WTC11 (cell line): Measurements from ENCODE around the gene RNF2. TPM values are rescaled to one million over a fixed set of nuclear protein-coding genes. Genes with fewer than 3 reads are reported as not detected.

Experiments
- ATAC-seq: fragments of 200-7000 bp; cut with Tn5 transposase; 2 replicates; pipeline ENCODE4 v1.10.0; 2021; ENCODE audit warnings: mild to moderate bottlenecking, moderate library complexity
- CTCF ChIA-PET: fragments of 300-600 bp; sonication (Branson Sonifier 250); formaldehyde crosslinking; loops from one replicate; lab custom pipeline; 2021; ENCODE audit warnings: antibody characterized with exemption; lab: Charles Lee
- POLR2A ChIA-PET: fragments of 350-600 bp; sonication (Branson Sonifier 250); formaldehyde crosslinking; loops from one replicate; lab custom pipeline; 2021; ENCODE audit warnings: antibody characterized with exemption; lab: Charles Lee
- DNase-seq: peaks from one replicate; pipeline ENCODE4 v3.0.0; 2021; ENCODE audit warnings: low spot score
- H3K27ac Mint-ChIP-seq: 2 replicates; pipeline ENCODE4 v1.8.0; 2021; ENCODE audit warnings: mixed read lengths
- H3K27me3 Mint-ChIP-seq: 2 replicates; pipeline ENCODE4 v1.8.0; 2021; ENCODE audit warnings: low read depth, mild to moderate bottlenecking, moderate library complexity, mixed read lengths
- H3K36me3 Mint-ChIP-seq: 2 replicates; pipeline ENCODE4 v1.8.0; 2021; ENCODE audit warnings: mixed read lengths
- H3K4me1 Mint-ChIP-seq: 2 replicates; pipeline ENCODE4 v1.8.0; 2022; ENCODE audit warnings: mixed read lengths
- H3K4me3 Mint-ChIP-seq: 2 replicates; pipeline ENCODE4 v1.8.0; 2021; ENCODE audit warnings: mild to moderate bottlenecking, moderate library complexity, mixed read lengths
- H3K9me3 Mint-ChIP-seq: 2 replicates; pipeline ENCODE4 v1.8.0; 2021; ENCODE audit warnings: mixed read lengths
- ATF2 ChIP-seq: sonication (generic); formaldehyde crosslinking; IDR thresholded peaks from 2 replicates; pipeline ENCODE4 v1.8.1; 2022; ENCODE audit warnings: low read depth, missing genetic modification reagents, borderline replicate concordance
- ATF3 ChIP-seq: sonication (generic); formaldehyde crosslinking; conservative IDR thresholded peaks from 2 replicates; pipeline ENCODE4 v1.8.1; 2022; ENCODE audit warnings: mild to moderate bottlenecking, missing genetic modification reagents
- ATF6 ChIP-seq: sonication (generic); formaldehyde crosslinking; IDR thresholded peaks from 2 replicates; pipeline ENCODE4 v1.8.1; 2023; ENCODE audit warnings: mild to moderate bottlenecking, missing genetic modification reagents
- GABPB1 ChIP-seq: sonication (generic); formaldehyde crosslinking; IDR thresholded peaks from 2 replicates; pipeline ENCODE4 v1.8.1; 2023; ENCODE audit warnings: mild to moderate bottlenecking, missing genetic modification reagents
- IRF1 ChIP-seq: sonication (generic); formaldehyde crosslinking; IDR thresholded peaks from 2 replicates; pipeline ENCODE4 v1.8.0; 2023; ENCODE audit warnings: missing genetic modification reagents
- IRF2 ChIP-seq: sonication (generic); formaldehyde crosslinking; IDR thresholded peaks from 2 replicates; pipeline ENCODE4 v1.8.0; 2022; ENCODE audit warnings: low read depth, missing genetic modification reagents, borderline replicate concordance
- JAZF1 ChIP-seq: fragments of 250-450 bp; sonication (Bioruptor Pico); IDR thresholded peaks from 2 replicates; pipeline ENCODE4 v1.9.0; 2021; ENCODE audit warnings: moderate library complexity, mild to moderate bottlenecking, inconsistent platforms
- JUN ChIP-seq: sonication (generic); formaldehyde crosslinking; IDR thresholded peaks from 2 replicates; pipeline ENCODE4 v1.8.0; 2023; ENCODE audit warnings: mild to moderate bottlenecking, missing genetic modification reagents
- NFE2L1 ChIP-seq: sonication (generic); formaldehyde crosslinking; IDR thresholded peaks from 2 replicates; pipeline ENCODE4 v1.8.1; 2023; ENCODE audit warnings: missing genetic modification reagents
- RELA ChIP-seq: sonication (generic); formaldehyde crosslinking; IDR thresholded peaks from 2 replicates; pipeline ENCODE4 v1.8.1; 2022; ENCODE audit warnings: missing genetic modification reagents, mild to moderate bottlenecking, borderline replicate concordance
- SOX15 ChIP-seq: fragments of 250-450 bp; sonication (Bioruptor Pico); IDR thresholded peaks from 2 replicates; pipeline ENCODE4 v1.9.0; 2021; ENCODE audit warnings: mild to moderate bottlenecking
- STAT6 ChIP-seq: sonication (generic); formaldehyde crosslinking; conservative IDR thresholded peaks from 2 replicates; pipeline ENCODE4 v1.8.1; 2023; ENCODE audit warnings: mild to moderate bottlenecking, low read depth, missing genetic modification reagents, moderate library complexity
- TCF7 ChIP-seq: sonication (generic); formaldehyde crosslinking; IDR thresholded peaks from 2 replicates; pipeline ENCODE4 v1.8.0; 2022; ENCODE audit warnings: mild to moderate bottlenecking, low read depth, missing genetic modification reagents, moderate library complexity
- ZNF121 ChIP-seq: sonication (generic); formaldehyde crosslinking; IDR thresholded peaks from 2 replicates; pipeline ENCODE4 v1.8.0; 2023; ENCODE audit warnings: missing genetic modification reagents
- ZNF281 ChIP-seq: sonication (generic); formaldehyde crosslinking; IDR thresholded peaks from 2 replicates; pipeline ENCODE4 v1.8.0; 2023; ENCODE audit warnings: mild to moderate bottlenecking, missing genetic modification reagents
- ZNF512 ChIP-seq: sonication (generic); formaldehyde crosslinking; IDR thresholded peaks from 2 replicates; pipeline ENCODE4 v1.8.1; 2022; ENCODE audit warnings: missing genetic modification reagents, borderline replicate concordance
- ZNF532 ChIP-seq: fragments of 250-450 bp; sonication (Bioruptor Pico); IDR thresholded peaks from 2 replicates; pipeline ENCODE4 v1.9.0; 2021; ENCODE audit warnings: mild to moderate bottlenecking, borderline replicate concordance
- total RNA-seq: library from RNA; stranded (reverse); gene quantifications from 3 replicates; pipeline ENCODE4 v1.2.3, GENCODE V29; 2021

RNF2 gene
- total RNA-seq, 1 experiment from 2014 or later, result 37.3 TPM

- DNase-seq (no peak), ATAC-seq (no peak)
- POLR2A ChIA-PET, result no interaction called here
- TF ChIP-seq RELA (CRISPR knock-in tag), result no peak
- no peak for TF ChIP-seq SOX15 (CRISPR knock-in tag)
- no peak for TF ChIP-seq ATF2 (CRISPR knock-in tag)
- TF ChIP-seq ZNF121 (CRISPR knock-in tag), result peak; percentile 66; the same call in 1 of the 2 replicates
- no peak for TF ChIP-seq ZNF532 (CRISPR knock-in tag)
- Mint-ChIP-seq H3K36me3 (peaks cover 25% of the 10 kb centered on the region), H3K27ac (no peak overlapping the region; the same call in 1 of the 2 replicates), H3K4me1 (peaks cover 46% of the 10 kb centered on the region), H3K4me3 (no peak overlapping the region), H3K27me3 (no peaks in the 10 kb centered on the region), H3K9me3 (peaks cover 8% of the 10 kb centered on the region)
- CTCF ChIA-PET, result no interaction called here
These were observed 38.5 kb downstream of the RNF2 start for GRCh38 chr1:185083818-185084217.

GRCh38 chr1:185087101-185087500 is 41.7 kb downstream of the RNF2 start:
- Mint-ChIP-seq H3K4me1 (peaks cover 33% of the 10 kb centered on the region), H3K9me3 (peaks cover 8% of the 10 kb centered on the region), H3K27me3 (no peaks in the 10 kb centered on the region), H3K27ac (no peak overlapping the region; the same call in 1 of the 2 replicates)
- ATAC-seq (no peak), DNase-seq (no peak)
- ChIA-PET POLR2A (no interaction called here), CTCF (no interaction called here)
- TF ChIP-seq JAZF1 (CRISPR knock-in tag), result no peak
- TF ChIP-seq TCF7 (CRISPR knock-in tag), result no peak
- TF ChIP-seq ATF3 (CRISPR knock-in tag), result no peak
- TF ChIP-seq IRF2 (CRISPR knock-in tag), result no peak
- TF ChIP-seq STAT6 (CRISPR knock-in tag), result no peak
- no peak for TF ChIP-seq ZNF512 (CRISPR knock-in tag)
- TF ChIP-seq IRF1 (CRISPR knock-in tag), result no peak
- no peak for TF ChIP-seq NFE2L1 (CRISPR knock-in tag)
- TF ChIP-seq GABPB1 (CRISPR knock-in tag), result no peak
- no peak for TF ChIP-seq JUN (CRISPR knock-in tag)
- TF ChIP-seq ATF6 (CRISPR knock-in tag), result no peak
- no peak for TF ChIP-seq ZNF281 (CRISPR knock-in tag)
- TF ChIP-seq, all 79 proteins: peak for 0
- H3K4me3 Mint-ChIP-seq, result no peak overlapping the region
- peaks cover 36% of the 10 kb centered on the region for H3K36me3 Mint-ChIP-seq
